SJCRH30 (cell line): ENCODE results near the gene THEMIS. TPM values are rescaled to one million over a fixed set of nuclear protein-coding genes. Genes with fewer than 3 reads are reported as not detected.

Experiments
- DNase-seq, 2 experiments: peaks; one replicate each; pipeline ENCODE4 v3.0.0-alpha.2; 2015 to 2020
- H3K27ac ChIP-seq: fragments of 250-450 bp; sonication (Bioruptor Pico); 2 replicates; pipeline ENCODE4 v1.5.1; 2020; ENCODE audit warnings: mild to moderate bottlenecking, moderate library complexity
- H3K27me3 ChIP-seq: fragments of 250-450 bp; sonication (Bioruptor Pico); 2 replicates; pipeline ENCODE4 v1.5.1; 2020; ENCODE audit warnings: mild to moderate bottlenecking, moderate library complexity
- H3K36me3 ChIP-seq: fragments of 250-450 bp; sonication (Bioruptor Pico); 2 replicates; pipeline ENCODE4 v1.5.1; 2020; ENCODE audit warnings: mild to moderate bottlenecking, moderate library complexity
- H3K4me1 ChIP-seq: fragments of 250-450 bp; sonication (Bioruptor Pico); 2 replicates; pipeline ENCODE4 v1.5.1; 2020; ENCODE audit warnings: mild to moderate bottlenecking, moderate library complexity
- H3K4me3 ChIP-seq: fragments of 250-450 bp; sonication (Bioruptor Pico); 2 replicates; pipeline ENCODE4 v1.5.1; 2020; ENCODE audit warnings: mild to moderate bottlenecking, moderate library complexity
- H3K9me3 ChIP-seq: fragments of 250-450 bp; sonication (Bioruptor Pico); replicated peaks from 2 replicates; pipeline ENCODE4 v1.5.1; 2020; ENCODE audit warnings: mild to moderate bottlenecking, moderate library complexity
- total RNA-seq: library from RNA; depleted of rRNA; stranded (reverse); fragments of >200 nt; shearing (Covaris generic); gene quantifications from 2 replicates; pipeline ENCODE4 v1.2.3, GENCODE V29; 2014

The THEMIS gene
- total RNA-seq, 1 experiment from 2014 or later, result 0.02 TPM

DNA sequence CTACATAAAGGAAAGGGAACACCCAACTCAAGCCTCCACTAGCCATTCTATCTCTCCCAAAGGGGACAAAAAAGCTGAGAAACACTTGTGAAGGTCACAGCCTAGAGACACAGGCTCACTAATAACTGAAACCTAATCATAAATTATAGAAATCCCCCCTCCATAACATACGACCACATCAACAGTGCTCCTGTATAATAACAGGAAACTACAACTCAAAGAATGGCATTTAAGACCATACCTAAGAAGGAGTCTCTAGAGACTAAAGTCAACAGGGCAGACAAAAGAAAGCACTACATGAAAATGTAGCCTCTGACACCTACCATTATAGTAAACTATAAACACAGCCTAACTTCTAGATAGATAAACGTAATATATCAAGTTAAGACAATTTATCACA lies 82.7 kb downstream of the THEMIS start:
- no peaks in the 10 kb centered on the region for H3K27me3 ChIP-seq
- H3K4me1 ChIP-seq, result no peaks in the 10 kb centered on the region
- H3K9me3 ChIP-seq, result 0 out of 2 replicates have a peak, but pooled peaks cover under 1% of the 10 kb centered on the region
- no peak overlapping the region for H3K4me3 ChIP-seq
- H3K27ac ChIP-seq, result no peak overlapping the region
- no peak for DNase-seq
- H3K36me3 ChIP-seq, result no peaks in the 10 kb centered on the region

DNA sequence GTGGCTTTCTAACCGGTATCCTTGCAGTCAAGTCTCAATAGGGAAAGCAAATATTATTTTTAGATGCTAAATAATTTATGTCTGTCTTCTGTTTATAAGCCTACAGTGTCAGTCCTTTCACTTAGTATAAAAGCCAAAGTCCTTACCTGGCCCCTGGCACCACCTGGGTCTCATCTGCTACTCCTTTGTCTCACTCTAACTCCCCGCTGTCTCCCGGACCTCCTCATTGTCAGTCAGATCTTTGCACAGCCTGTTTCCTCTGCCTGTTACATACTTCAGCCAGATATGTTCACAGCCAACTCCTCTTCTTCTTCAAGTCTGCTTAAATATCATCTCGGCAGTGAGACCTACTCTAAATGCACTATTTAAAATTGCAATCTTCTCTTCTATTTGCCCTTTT lies 84.2 kb downstream of the THEMIS start:
- DNase-seq, result no peak
- no peak overlapping the region for H3K27ac ChIP-seq
- no peaks in the 10 kb centered on the region for H3K9me3 ChIP-seq
- no peaks in the 10 kb centered on the region for H3K4me1 ChIP-seq
- no peaks in the 10 kb centered on the region for H3K27me3 ChIP-seq
- no peaks in the 10 kb centered on the region for H3K36me3 ChIP-seq
- no peak overlapping the region for H3K4me3 ChIP-seq

DNA sequence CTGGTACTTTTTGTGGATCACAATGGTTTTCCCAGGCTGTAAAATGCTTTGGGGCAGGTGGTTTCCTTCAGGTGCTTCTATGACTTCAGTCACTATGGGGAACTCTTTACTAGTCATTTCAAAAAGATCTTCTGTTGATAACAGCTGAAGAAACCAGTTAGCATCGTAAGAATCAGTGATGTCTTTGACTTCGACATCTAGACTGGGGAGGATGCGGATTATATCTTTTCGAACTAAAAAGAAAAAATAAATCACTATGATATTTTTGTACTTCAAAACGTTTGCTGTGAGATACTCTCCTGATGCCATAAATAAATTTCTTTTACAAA lies 87.2 kb downstream of the THEMIS start:
- no peak for DNase-seq
- Histone ChIP-seq H3K27me3 (no peaks in the 10 kb centered on the region), H3K27ac (no peak overlapping the region), H3K9me3 (no peaks in the 10 kb centered on the region), H3K36me3 (no peaks in the 10 kb centered on the region), H3K4me1 (no peaks in the 10 kb centered on the region), H3K4me3 (no peak overlapping the region)

DNA sequence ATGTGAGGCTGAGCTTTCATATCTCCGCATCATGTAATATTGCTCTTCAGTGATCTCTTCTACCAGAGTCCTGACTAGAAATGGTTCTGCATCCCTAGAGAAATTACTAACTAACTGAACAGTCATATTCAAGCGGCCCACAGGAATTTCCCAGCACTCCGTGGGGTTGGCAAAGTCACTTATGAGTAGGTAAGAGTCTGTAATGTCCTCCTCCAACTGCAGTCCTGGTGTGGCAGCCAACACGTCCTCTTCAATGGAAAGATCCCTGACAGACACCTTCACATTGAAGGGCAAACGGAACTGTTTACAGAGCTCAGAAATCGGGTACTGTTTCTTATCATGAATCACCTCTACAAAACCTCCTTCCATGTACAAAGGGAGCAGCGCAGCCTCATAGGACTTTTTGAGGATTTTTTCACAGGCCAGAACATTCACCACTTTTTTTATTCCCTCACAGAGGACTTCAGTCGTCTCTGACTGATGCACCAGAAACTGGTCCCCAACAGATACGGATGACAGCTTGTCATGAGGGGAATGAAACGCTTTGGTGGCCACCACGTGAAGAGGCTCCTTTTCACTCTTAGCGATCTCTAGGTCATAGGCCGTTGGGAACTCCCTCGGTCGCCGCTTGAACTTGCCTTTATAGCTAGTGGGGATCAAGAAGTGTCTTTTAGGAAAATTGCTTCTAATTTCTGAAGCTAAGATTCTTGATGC lies 87.7 kb downstream of the THEMIS start:
- H3K9me3 ChIP-seq, result no peaks in the 10 kb centered on the region
- H3K4me3 ChIP-seq, result no peak overlapping the region
- H3K4me1 ChIP-seq, result no peaks in the 10 kb centered on the region
- DNase-seq, result no peak
- H3K27ac ChIP-seq, result no peak overlapping the region
- H3K27me3 ChIP-seq, result no peaks in the 10 kb centered on the region
- no peaks in the 10 kb centered on the region for H3K36me3 ChIP-seq

DNA sequence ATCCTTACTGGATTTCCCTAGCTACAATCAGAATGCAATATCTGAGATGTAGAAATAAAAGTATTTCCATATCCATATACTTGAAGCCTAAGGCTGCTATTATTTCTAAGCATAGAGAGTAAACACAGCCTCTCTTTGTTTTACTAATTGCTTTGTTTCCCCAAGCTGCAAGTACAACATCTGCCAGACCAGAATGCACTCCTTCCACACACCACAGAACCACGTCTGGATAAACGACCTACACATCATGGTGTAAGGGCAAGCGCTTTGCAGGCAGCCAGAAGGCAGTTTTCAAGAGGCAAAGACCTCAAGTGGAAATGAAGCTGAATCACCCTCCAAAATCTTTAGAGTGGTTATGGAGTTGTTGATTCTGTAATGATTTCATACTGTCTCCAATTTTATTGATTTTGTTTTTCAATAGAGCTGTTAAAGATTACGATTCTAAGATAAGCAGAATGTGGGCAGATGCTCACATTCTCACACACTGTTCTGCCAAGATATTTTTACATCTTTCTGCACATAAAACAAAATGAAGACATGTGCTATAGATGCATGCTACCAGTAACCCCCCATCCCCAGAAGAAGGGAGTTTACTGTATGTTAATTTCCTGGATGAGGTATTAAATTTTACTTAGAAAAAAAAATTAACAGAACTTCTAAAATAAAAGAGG lies 88.8 kb downstream of the THEMIS start:
- Histone ChIP-seq H3K4me3 (no peak overlapping the region), H3K27ac (no peak overlapping the region), H3K27me3 (no peaks in the 10 kb centered on the region), H3K9me3 (no peaks in the 10 kb centered on the region), H3K36me3 (no peaks in the 10 kb centered on the region), H3K4me1 (no peaks in the 10 kb centered on the region)
- DNase-seq, result no peak

DNA sequence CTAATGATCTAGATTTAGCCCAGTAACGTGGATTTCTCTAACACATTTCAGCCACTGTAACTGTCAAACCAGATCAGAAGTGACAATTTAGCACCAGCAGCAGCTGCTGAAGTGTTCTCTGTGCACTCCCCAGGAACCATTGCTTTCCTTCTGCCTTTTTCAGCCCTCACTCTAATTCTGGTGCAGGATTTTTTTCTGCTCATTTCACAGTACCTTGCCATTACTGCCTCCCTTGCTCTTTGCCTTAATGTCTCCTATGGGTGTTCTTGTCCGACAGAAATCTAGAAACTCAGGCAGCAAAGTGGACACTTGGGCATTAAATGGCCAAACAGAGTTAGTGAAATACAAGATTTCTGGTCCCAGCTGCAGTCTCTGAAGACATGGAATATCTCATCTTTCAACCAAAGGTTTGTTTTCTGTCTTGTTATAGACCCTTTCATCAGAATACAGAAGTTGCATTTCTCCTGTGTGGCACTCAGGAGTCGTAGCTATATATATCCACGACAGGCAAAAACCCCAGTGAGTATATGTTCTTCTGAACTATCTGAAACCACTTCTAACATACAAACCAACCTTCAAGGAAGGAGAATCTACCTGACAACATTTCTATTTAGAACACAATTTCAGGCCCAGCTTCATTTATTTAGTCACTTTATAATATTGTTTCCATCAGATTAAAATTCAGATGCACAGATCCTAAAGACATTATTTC lies 92.9 kb downstream of the THEMIS start:
- no peak overlapping the region for H3K4me3 ChIP-seq
- H3K27me3 ChIP-seq, result no peaks in the 10 kb centered on the region
- no peaks in the 10 kb centered on the region for H3K9me3 ChIP-seq
- no peaks in the 10 kb centered on the region for H3K36me3 ChIP-seq
- no peak overlapping the region for H3K27ac ChIP-seq
- H3K4me1 ChIP-seq, result no peaks in the 10 kb centered on the region
- DNase-seq, result peak in 1 of 2 experiments; percentile 2

DNA sequence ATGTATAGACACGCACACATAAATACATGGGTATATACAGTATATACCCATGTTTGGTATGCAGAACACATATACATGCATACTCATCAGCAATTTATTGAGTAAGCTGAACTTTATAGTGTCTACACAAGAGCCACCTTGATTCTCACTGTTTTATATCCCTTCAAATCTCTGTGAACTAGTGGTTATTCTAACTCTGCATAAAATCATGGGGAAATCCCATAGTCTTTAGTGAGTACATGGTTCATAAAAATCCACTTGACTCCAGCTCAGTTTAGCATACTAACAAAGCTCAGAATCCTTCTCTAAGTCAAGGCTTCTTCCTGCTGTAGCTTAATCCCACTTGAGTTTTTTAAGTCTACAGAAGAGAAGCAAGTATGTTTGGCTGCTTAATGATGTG lies 104.1 kb downstream of the THEMIS start:
- Histone ChIP-seq H3K4me1 (no peaks in the 10 kb centered on the region), H3K4me3 (no peak overlapping the region), H3K36me3 (no peaks in the 10 kb centered on the region), H3K9me3 (no peaks in the 10 kb centered on the region), H3K27me3 (no peaks in the 10 kb centered on the region), H3K27ac (no peak overlapping the region)
- no peak for DNase-seq

DNA sequence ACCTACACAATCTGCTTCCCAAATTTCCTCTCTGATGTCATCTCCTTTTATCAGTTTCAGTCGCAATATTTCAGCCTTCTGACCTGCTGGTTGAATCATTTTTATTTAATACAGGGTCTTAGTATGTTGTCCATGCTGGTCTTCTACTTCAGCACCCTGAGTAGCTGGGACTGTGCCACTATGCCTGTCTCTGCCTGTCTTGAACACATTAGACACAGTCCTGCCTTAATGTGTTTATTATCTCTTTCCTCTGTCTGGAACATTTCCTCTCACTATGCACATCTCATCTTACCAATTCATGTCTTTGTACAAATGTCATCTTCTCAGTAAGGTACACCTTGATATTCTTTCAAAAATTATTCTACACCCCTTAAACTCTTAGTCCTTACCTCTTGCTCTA lies 106.5 kb downstream of the THEMIS start:
- H3K9me3 ChIP-seq, result no peaks in the 10 kb centered on the region
- no peaks in the 10 kb centered on the region for H3K27me3 ChIP-seq
- no peak overlapping the region for H3K27ac ChIP-seq
- no peaks in the 10 kb centered on the region for H3K4me1 ChIP-seq
- peak in 1 of 2 experiments; percentile 9 for DNase-seq
- H3K4me3 ChIP-seq, result no peak overlapping the region
- H3K36me3 ChIP-seq, result no peaks in the 10 kb centered on the region

DNA sequence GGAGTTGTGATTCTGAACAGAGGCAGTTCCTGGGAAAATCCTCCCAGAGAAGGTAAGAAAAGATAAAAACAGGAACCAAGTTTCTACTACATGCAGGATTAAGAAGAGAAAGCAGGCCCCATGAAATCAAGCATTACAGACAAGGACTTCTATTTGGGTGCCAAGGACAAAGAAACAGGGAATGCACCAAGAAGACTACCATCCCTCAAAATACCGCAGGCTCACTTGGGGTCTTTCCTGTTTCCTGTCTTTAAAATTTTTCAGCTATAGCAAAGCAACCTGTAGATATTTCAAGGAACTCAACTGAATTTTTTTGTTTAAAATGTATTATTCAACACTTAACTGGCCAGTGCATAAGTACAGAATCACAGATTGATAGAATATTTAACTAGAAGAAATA lies 107.5 kb downstream of the THEMIS start:
- DNase-seq, result no peak
- no peaks in the 10 kb centered on the region for H3K36me3 ChIP-seq
- no peak overlapping the region for H3K27ac ChIP-seq
- H3K27me3 ChIP-seq, result no peaks in the 10 kb centered on the region
- H3K4me1 ChIP-seq, result no peaks in the 10 kb centered on the region
- no peaks in the 10 kb centered on the region for H3K9me3 ChIP-seq
- no peak overlapping the region for H3K4me3 ChIP-seq

DNA sequence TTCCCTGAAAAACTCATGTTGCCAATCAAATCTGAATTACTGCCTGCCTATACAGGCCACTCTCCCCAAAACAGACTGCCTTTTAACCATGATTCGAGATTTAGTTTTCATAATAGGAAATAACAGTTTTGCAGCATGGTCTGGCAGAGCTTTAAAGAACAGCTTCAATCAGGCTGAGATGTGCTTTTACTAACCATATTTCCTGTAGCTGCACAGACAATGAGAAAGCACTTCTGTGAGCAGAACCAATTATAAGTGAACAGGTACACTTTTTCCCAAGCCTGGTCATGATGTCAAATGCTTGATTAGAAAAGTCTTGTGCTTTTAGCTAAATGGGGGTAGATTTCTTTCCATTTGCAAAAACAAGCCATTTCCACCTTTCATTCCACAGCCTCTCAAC lies 108.2 kb downstream of the THEMIS start:
- Histone ChIP-seq H3K4me3 (no peak overlapping the region), H3K4me1 (no peaks in the 10 kb centered on the region), H3K9me3 (no peaks in the 10 kb centered on the region), H3K36me3 (no peaks in the 10 kb centered on the region), H3K27ac (no peak overlapping the region), H3K27me3 (no peaks in the 10 kb centered on the region)
- no peak for DNase-seq

DNA sequence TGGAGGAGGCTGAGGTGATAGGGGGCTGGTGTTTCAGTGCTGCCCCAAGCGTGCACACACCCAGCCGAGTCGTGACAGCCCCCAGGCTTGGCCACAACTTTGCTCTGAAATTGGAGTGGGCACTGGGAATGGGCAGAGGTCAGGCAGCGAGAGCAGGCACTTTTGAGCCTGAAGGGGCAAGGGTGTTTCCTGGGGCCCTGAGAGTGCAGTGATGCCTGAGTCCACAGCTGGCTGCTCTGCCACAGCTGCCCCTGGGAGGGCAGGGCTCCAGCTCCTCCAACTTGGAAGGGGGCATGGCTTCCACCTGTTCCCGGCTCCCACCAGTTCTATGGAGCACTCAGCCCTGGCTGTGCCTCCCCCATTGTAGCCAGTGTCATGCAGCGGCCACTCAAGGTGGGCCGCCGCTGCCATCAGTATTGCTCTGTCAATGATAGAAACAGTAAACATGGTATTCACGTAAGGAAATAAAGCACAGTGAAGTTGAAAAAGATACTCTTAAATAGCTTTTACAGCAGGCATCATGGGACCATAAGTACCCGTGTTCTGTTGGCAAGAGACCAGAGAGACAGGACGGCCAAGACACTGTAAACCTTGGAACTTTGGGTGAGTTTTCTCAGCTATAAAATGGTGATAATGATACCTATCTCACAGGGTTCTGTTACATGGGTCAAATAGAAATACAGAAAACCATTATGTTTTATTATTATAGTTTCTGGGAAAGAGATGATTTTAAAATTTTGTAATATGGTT lies 108.9 kb downstream of the THEMIS start:
- Histone ChIP-seq H3K27ac (no peak overlapping the region), H3K4me1 (no peaks in the 10 kb centered on the region), H3K9me3 (no peaks in the 10 kb centered on the region), H3K27me3 (no peaks in the 10 kb centered on the region), H3K36me3 (no peaks in the 10 kb centered on the region), H3K4me3 (no peak overlapping the region)
- DNase-seq, result no peak

DNA sequence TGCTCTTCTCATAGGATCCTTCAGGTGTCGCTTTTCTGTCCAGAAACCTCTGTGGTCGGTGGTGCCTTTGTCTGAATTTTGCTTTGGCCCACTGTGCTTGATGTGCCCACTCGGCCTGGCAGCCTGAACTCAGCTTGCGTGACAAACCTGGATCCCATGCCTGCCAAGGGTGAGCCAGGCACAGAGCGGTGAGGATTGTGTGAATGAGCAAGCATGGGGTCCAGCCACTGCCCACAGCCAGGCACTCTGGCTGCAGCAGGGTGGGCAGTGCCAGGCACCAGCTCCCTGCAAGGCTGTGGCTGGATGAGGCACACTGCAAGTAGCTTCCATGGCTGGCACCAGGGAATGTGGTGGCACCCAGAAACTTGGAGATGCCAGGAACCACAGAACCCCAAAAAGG lies 110.3 kb downstream of the THEMIS start:
- Histone ChIP-seq H3K27me3 (no peaks in the 10 kb centered on the region), H3K36me3 (no peaks in the 10 kb centered on the region), H3K9me3 (no peaks in the 10 kb centered on the region), H3K27ac (no peak overlapping the region), H3K4me3 (no peak overlapping the region), H3K4me1 (no peaks in the 10 kb centered on the region)
- DNase-seq, result no peak

DNA sequence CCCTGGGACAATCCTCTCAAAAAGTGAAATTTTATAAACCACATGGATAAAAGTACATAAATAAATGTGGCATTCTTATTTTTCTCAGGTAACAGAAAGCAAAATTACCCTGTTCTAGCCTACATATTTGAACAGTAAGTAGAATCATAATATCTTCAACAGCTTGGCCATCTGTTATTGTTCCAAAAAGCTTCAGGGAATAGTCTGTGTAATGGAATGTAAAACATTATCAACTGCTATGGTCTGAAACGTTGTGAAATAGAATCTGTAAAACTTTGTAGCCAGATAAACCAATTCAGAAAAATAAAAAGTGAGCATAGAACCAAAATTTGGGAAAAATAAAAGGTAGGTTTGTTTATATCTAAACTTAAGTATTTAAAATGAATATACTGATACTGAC lies 114.7 kb downstream of the THEMIS start:
- Histone ChIP-seq H3K36me3 (no peaks in the 10 kb centered on the region), H3K4me3 (no peak overlapping the region), H3K27me3 (no peaks in the 10 kb centered on the region), H3K9me3 (no peaks in the 10 kb centered on the region; the same call in 1 of the 2 replicates), H3K27ac (no peak overlapping the region), H3K4me1 (no peaks in the 10 kb centered on the region)
- DNase-seq, result no peak

DNA sequence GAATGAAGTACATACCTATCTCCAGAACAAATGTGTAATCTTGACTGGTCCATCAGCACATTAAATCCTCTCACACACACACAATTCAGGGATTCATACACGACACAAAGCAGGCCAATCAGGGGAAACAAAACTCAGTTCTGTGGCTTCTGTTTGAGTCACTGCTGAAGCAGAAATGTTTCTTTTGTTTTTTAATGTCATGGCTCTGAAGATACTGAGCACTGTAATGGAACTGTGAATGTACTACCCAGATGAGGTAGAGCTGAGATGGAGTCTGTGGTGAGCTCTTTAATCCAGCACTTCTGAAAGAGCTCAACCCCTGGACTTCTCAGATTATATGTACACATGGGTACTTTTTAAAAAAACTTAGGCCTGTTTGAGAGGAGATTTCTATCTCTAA lies 116.4 kb downstream of the THEMIS start:
- no peak for DNase-seq
- H3K27me3 ChIP-seq, result no peaks in the 10 kb centered on the region
- H3K9me3 ChIP-seq, result no peaks in the 10 kb centered on the region; the same call in 1 of the 2 replicates
- no peak overlapping the region for H3K4me3 ChIP-seq
- H3K27ac ChIP-seq, result no peak overlapping the region
- no peaks in the 10 kb centered on the region for H3K4me1 ChIP-seq
- no peaks in the 10 kb centered on the region for H3K36me3 ChIP-seq
